HK-2 (cell line): ENCODE data around the gene GORASP1.

Experiments used
- DNase-seq: peaks from one replicate; pipeline ENCODE4 v3.0.0-alpha.2; 2018; ENCODE audit not compliant: unreplicated experiment

GORASP1 gene

DNA sequence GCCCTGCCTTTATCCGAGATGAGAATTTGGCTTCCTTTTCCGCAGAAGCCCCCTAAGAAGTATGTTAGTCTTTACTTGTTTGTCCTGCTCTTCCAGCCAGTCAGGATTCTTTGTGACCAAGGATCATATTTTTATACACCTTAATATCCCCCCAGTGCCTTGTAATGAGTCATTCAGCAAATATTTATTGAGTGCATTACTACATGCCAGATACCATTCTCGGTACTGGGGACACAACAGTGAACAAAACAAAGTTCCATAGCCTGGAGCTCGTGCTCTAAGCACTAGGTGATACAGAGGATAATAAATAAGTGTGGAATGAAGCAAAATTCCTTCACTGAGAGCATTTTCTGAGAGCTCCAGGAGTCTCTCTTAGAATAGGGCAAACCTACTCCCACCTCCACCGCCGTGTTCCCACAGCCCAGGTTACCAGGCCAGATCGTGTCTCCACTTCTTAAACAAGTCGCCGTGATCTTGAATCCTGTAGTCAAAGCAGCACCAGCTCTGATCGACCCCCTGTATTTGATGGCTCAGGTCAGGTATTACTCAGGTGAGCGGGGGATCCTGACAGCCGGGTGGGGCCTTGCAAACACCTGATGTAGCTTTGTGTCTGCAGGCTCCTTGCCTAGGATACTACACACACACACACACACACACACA lies 18.5 kb upstream of the GORASP1 start:
- DNase-seq, result no peak

DNA sequence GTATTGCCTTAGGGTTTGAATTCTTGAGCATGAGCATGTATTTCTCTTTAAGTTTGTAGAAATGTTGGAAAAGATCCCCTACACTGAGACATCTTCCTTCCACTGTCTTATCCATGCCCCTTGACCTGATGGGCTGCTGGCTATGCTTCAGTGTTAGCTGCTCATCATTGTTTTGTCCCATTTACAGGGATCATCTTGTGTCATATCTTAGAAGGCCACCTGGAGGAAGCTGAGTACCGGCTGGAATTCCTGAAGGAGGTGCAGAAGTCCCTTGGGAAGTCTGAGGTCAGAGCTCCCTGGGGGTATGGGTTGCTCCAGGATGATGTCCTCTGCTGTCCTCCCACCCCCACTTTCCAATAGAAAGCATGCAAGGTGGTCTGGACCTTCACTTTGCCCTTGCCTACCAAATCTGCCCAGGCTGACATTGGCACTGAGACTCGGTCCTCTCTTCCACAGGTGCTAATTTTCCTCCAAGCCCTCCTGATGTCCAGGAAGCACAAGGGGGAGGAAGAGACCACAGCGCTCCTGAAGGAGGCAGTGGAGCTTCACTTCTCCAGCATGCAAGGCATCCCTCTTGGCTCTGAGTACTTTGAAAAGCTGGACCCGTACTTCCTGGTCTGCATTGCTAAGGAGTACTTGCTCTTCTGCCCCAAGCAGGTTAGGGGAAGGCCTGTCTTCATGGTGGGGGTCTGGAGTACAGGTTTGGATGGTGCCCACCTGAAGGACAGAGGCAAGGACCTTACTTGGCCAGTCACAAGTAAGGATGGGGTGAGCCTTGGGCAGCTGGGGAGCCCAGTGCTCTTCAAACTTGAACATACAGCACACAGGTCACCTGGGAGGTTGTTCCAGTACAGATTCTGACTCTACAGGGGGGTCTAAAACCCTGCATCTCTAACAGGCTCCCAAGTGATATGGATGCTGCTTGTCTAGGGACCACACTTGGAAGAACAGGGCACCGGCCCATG lies 17.7 kb upstream of the GORASP1 start:
- no peak for DNase-seq

DNA sequence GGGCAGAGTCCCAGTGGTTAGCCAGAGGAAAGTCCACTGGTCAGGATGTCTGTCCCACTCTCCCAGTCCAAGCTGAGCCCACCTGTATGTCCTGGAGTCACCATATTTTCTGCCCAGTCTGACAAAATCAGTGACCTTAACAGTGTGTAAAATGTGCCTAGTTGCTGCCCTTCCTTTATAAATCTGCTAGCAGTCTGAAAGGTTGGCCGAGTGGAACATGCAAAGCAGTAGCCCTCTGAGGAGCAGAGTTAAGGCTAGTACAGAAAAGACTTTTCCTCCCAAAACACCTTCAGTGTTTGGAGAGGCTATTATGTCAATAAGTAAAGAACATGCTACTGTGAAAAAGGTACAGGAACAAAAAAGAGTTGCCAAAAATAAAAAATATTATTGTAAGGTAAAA lies 15.4 kb upstream of the GORASP1 start:
- DNase-seq, result no peak

DNA sequence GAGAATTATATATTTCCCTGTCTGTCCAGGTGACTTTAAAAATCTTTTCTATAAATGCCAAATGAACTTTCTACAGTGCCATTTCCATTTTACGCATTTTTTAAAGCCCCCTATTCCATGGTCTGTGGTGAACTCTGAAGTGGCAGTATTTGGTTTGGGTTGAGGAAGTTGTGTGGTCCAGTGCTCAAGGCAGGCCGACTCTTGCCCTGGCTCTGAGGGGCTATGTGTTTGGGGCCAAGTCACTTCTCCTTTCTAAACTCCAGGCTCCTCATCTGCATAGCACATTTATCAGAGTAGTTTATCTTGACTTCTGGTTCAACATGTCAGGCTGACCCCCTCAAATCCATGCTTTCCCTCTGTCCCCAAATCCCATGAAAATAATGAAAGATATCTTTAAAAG lies 14.2 kb upstream of the GORASP1 start:
- no peak for DNase-seq

DNA sequence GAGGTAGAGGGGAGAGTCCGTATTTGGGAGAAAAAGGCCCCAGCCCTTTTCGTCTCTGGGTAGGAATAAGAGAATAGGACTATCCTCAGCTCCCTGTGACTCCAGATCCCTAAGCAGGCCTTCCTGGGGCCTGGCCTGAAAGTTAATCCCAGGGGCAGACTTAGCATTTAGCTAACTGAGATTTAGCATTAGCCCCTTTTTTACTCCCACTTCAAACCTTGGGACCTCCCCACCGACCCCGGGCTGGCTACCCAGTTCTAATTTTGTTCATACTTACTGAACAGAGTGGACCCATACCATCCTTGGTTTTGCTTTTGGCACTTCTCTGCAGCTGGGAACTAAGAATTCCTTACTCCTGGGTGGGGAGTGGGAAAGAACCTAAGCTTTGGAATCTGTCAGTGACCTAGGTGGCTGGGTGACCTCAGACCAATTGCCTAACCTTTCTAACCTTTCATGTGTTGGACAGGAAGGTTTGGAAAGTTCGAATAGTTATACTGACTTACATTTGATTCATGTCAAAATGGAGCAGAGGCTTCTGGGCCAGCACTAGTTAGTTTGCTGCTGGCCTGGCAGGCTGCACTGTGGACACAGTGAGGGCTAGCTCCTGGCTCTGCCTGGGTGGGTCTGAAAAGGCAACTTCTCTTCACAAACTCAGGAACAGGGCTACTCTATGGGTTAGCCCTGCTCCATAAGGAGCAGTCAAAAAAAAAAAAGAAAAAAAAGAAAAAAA lies 11.7 kb upstream of the GORASP1 start:
- DNase-seq, result no peak

DNA sequence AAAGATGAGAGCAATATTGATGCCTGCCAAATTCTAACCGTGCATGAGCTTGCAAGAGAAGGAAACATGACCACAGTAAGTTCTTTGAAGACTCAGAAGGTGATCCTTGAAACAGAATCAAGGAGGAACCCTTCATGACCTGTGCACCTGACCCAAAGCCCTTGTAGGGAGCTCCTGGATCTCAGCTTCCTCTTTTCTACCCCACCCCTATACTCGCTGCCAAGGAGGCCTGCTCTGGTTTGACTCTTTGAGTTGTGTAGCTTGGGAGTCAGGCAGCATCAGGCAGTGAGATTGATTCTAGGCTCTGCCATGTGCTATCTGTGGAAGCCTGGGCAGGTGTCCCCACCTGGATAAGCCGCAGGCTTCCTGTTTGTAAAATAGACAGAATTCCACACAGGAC lies 10.7 kb upstream of the GORASP1 start:
- DNase-seq, result no peak

DNA sequence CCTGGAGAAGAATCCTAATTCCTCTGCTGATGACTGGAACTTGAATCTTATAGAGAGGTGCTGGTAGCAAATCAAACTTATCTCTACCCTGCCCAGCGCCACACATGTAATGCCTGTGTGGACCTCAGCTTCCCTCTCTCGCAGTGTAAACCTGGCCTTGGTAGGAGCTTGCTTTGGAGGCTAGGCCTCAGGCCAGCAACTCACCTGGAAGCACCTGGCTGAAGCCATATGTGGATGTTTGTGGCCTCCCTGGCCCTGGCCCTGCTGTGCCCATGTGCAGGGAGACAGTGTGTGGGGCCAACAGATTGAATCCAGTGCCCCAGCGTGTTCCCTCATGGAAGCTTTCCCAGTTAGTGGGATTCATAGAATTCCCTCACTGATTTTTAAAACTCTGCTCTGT lies 8.4 kb upstream of the GORASP1 start:
- no peak for DNase-seq

DNA sequence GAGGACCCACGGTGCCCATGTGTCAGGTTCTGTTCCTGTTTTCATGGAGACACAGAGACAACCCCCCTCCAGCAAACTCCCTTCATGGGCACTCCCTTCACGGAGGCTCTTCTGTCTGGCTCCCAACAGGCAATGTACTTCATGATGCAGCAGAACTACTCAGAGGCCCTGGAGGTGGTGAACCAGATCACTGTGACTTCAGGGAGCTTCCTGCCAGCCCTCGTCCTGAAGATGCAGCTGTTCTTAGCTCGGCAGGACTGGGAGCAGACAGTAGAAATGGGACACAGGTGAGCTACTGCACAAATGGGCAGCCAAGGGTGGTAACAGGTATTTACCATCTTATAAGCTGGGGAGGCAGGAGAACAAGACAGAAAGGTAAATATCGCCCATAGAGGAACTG lies 7.0 kb upstream of the GORASP1 start:
- DNase-seq, result no peak

DNA sequence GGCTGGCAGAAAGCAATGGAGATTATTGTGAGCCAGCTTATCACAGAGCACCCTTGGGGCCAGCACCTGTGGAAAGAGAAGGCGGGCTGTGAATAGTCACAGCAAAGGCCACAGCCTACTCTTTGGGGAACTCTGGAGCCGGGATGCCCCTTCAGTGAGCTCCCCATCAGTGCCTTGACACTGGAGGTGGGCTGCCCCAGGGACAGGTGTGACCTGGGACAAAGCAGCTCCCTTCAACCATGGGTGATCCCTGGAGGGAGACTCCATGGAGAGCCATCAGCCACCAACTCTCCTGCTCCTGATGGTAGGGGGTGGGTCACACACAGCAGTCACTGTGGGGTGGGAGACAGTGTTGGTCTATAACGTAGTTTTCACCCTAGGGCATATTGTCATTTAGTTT lies 5.9 kb upstream of the GORASP1 start:
- DNase-seq, result no peak

DNA sequence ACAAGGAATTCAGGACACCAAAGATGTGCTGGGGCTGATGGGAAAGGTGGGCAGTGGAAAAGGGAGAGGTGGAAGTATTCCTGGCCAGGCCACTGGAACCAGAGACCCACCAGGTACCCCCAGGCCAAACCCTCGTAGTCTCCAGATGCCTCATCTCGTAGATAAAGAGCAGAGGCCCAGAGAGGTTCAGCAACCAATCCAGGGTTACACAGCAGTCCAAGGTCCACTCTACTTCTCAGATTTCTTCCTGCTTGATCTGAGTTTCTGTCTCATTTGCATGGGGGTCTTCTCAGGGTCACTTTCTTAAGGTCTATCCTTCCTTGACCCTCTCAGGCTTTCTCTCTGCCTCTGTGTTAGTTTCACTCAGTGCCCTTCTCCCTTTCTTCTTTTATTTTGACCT lies 5.1 kb upstream of the GORASP1 start:
- no peak for DNase-seq

DNA sequence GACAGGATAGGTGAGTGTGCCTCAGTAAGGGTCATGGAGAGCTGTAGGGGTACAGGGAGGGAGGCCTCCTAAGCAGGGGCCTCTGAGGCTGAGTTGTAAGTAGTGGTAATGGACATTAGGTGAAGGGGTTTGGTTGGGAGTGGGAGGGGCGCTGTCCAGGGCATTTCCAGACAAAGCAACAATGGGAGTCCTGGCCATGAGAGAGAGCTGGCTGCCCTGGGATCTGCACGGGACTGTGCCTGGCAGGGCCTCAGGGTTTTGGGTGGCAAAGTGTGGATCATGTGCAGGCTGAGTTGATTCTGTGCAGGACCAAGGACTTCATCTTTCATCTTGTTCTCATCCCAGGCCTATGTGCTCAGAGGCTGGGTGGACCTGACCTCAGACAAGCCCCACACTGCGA lies 4.7 kb upstream of the GORASP1 start:
- DNase-seq, result no peak

DNA sequence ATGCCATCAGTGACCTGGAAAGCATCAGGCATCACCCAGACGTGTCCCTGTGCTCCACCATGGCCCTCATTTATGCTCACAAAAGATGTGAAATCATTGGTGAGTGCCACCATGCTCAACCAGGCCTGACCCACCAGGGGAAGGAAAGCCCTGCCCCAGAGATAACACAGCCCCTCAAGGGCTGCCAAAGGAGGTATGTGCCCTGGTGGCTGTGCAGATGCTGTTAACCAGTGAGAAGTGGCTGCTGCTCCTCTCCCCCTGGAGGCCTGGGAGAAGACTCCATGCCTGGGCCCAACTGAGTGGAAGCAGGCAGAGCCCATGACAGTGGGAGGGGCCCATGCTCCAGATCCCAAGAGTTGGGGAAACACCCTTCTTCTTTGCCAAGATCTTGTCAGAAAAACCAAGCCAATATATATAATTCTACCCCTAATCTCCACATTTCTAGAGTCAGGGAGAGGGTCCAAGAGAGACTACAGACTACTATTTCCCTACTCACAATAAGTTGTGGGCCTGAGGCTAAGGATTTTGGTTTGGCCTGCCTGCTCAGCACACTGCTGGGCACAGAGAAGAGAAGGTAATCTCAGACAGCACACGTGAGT lies 2.7 kb upstream of the GORASP1 start:
- DNase-seq, result no peak

DNA sequence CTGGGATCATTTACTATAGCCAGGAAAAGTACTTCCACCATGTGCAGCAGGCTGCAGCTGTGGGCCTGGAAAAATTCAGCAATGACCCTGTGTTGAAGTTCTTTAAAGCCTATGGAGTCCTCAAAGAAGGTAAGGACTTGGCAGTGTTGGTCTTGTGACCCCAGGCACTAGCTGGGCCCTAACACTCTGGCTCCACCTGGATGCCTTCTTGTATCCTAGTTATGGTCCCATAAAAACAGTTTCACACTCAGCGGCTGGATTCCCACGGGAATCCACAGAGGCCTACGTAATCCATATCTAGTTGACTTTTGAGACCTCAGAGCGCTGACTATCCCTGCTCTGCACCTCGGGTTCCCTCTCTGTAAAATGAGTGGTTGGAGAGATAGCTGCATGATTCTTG lies 1.7 kb upstream of the GORASP1 start:
- DNase-seq, result no peak

DNA sequence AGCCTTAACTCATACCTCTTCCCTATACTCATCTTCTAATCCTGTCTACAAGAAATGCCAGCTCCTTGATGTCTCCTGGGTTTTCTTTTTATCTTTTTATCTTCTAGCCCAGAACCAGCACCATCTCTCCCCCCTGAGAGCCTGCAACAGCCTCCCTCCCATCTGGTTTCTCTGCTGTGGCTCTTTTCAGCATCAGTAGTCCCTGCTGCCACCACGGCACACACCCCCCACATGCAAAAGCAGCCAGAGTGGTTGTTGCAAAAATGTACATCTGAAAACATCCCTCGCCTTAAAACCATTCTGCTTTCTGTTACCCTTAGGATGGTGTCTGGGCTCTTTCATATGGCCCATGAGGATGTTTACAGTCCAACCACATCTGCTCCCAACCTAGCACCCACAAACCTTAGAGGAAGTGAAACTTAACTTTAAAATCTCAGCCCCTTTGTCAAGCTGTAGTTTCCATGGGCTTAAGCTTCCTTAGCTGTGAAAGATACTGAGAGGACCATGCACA lies 828 bp upstream of the GORASP1 start:
- no peak for DNase-seq

DNA sequence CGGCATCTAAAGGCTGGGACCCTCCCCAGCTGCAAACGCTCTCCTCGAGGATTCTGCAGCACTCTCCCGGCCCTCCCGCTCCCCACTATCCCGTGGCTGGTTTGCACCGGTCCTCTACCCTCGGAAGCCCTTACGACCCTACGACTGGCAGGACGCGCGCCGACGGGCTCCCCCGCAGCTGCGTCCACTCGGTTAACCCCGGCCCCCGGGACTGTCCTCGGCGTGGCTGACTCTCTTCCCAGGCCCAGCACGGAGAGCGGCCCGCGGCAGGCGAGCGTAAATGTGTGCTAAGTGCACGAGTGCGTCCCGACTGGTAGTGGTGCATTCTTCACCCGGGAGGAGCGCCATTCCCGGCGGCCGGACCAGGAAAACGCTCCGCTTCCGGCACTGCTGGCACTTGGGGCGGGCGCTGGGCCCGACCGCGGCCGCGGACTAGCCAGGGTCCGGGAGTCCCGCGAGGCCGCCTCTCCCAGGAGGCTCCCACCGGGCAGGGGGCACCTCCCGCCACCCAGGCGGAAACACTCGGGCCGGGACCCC lies 508 bp downstream of the GORASP1 start:
- peak; percentile 53 for DNase-seq

DNA sequence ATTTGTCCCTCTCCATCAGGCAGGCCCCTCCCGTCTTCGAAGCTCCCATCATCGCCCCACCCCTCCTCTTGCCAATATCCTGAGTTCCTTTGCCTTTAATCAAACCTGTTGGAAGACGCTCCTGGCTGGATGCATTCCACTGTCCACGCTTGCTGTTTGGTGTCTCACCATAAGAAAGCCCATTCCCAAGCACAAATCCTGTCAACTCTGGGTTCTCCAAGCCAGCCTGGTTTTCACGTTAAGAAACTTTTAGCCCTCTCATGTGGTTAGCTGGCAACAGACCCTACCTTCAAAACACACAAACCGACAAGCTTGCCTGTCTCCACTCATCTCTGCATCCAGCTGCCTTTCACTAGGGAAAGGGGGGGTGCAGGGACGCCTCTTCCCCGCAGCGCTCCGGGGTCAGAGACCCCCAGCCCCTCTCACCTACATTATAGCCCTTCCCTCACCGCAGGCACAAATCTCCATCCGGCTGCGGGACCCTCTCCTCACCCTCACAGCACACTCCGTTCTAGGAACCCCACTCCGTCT lies 1.1 kb downstream of the GORASP1 start:
- no peak for DNase-seq

DNA sequence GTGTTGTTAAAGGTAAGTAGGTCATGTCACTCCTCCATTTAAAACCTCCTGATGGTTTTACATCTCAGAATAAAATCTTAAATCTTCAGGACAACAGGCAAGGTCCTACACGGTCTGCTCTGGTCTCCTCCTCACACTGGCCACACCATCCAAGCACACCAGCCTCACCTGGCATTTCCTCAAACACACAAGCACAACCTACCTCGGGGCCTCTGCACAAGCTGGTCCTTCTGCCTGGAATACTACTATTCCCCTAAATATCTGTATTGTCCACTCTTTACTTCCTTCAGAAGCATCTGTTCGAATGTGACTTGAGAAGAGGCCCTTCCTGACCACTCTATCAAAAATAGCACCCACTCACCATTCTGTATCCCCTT lies 1.8 kb downstream of the GORASP1 start:
- DNase-seq, result no peak

DNA sequence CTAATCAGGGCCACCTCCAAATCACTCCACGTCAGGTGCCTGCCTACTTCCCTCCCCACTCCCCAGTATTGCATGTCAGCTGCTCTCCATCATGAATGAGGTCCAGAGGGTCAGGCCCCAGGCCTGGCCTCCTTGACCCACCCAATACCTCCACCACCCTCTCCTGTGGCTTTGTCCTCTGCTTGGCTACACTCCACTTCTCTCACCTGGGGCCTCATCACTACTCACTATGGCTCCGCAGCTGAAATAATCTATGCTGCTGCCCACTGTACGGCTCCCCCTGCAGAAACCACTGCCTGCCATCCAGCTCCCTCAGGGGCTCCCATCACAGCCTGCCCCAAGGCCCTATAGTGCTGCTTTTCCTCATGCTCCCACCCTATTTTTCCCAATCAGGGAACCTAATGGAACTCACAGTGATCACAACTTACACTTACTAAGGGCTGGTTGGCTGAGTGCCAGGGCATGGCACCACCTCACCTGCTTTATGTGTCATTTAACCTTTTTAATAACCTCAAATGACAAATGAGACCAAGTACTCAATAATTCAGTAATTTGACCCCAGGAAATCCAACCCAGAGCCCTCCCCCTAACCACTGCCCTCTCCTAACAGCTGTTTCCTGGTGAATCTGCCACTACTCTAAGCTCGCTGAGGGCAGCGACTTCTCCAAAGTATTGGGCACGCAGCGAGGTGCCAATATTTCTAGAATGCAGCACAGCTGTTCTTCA lies 2.3 kb downstream of the GORASP1 start:
- DNase-seq, result no peak

DNA sequence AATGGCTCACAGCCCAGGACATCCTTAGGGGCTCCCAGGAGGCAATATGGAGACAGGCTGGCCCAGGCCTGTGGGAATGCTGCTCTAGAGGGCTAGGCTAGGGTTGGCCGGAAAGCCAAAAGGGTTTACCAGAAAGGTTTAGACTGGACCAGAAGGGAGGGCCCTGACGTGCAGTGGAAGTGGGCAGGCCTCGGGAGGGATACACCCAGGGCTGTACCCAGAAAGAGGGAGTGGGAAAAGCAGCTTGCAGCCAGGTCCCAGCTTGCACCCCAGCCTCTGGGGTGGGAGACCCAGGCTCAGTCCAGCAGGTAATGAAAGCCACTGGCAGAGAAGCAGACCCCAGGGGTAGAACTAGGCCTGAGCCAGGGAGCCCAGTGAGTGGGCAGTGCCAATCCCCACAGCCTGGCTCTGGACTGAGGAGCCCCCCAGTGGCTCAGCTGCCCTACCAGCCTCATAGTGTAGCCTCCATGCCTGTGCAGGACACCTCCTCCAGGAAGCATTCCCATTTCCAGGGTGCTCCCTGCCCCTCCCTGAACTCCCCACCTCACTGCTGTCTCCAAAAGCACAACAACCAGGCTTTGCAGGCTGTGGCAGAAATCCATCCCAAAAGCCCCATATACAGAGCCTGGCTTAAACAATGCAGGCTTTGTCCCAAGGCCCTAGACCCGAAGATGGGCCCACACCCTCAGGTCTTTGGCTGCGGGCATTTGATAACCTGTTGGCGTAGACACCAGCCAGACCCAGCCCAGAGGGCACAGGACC lies 3.5 kb downstream of the GORASP1 start:
- no peak for DNase-seq

DNA sequence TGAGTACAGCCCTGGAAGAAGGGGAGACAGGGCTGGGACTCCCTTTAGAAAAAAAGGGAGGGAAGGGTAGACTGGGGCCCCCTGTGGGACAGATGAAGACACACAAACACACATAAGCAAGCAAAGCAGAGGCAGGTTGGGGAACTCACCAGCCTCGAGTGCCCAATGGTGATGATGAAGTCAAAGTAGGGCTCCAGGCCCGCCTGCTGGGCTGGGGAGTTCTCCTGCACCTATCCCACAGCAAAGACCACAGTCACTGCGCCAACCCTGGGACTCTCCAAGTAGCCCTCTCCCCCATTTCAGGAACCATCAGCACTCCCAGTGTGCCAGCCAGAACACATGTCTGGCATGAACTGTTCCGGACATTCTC lies 4.1 kb downstream of the GORASP1 start:
- no peak for DNase-seq
